Uterus (tissue), 4 donors: ENCODE results near the gene ZDHHC18. TPM values are rescaled to one million over a fixed set of nuclear protein-coding genes. Genes with fewer than 3 reads are reported as not detected.
A peak's percentile ranks its signal among the peaks of the same experiment; 100 is the strongest.
"Not testable (repeated sequence)": the region's sequence is repeated elsewhere in the genome, so short reads cannot be mapped to it uniquely, and the experiment has no call there.

ENCODE experiments used
- DNase-seq, 2 donors: peaks; one replicate each; pipeline ENCODE4 v3.0.0-alpha.2; 2019 to 2020
- H3K27ac ChIP-seq, 2 donors: fragments of 200-600 bp; sonication (generic); 1 replicate in 1 of 2; 2 replicates in 1 of 2; pipeline ENCODE4 v1.5.1; 2016 to 2018
- H3K27me3 ChIP-seq, 2 donors: fragments of 200-600 bp; sonication (generic); one replicate each; pipeline ENCODE4 v1.5.1; 2018 to 2019; ENCODE audit warnings: control low read depth in 1 of 2
- H3K36me3 ChIP-seq, 2 donors: fragments of 200-600 bp; sonication (generic); one replicate each; pipeline ENCODE4 v1.5.1; 2019; ENCODE audit warnings: control low read depth in 1 of 2
- H3K4me1 ChIP-seq, 2 donors: fragments of 200-600 bp; sonication (generic); one replicate each; pipeline ENCODE4 v1.5.1; 2018 to 2019; ENCODE audit warnings: control low read depth in 1 of 2
- H3K4me3 ChIP-seq, 2 donors: fragments of 200-600 bp; sonication (generic); 1 replicate in 1 of 2; 2 replicates in 1 of 2; pipeline ENCODE4 v1.5.1; 2018 to 2019; ENCODE audit warnings: mild to moderate bottlenecking in 1 of 2
- H3K9me3 ChIP-seq, 2 donors: fragments of 200-600 bp; sonication (generic); one replicate each; pipeline ENCODE4 v1.5.1; 2019; ENCODE audit warnings: control low read depth in 1 of 2
- CTCF ChIP-seq, 4 experiments: fragments of 200-600 bp in 2 of 4; fragments of 450-650 bp in 2 of 4; sonication (generic) in 2 of 4; IDR thresholded peaks; one replicate each; pipeline ENCODE4 v1.5.1; 2016 to 2019; ENCODE audit warnings: antibody characterized with exemption in 4 of 4, mild to moderate bottlenecking in 2 of 4, moderate library complexity in 1 of 4
- POLR2A ChIP-seq, 2 donors: fragments of 450-650 bp; IDR thresholded peaks; one replicate each; pipeline ENCODE4 v1.6.1; 2016; ENCODE audit warnings: antibody characterized with exemption in 2 of 2, mild to moderate bottlenecking in 1 of 2, moderate library complexity in 1 of 2
- intact Hi-C: fragments of 100-400 bp; cut with DNase I; formaldehyde crosslinking; loops from one replicate; pipeline ENCODE4 v1.15.1; 2023; ENCODE audit warnings: low total_unique reads
- total RNA-seq, 4 donors: library from RNA; depleted of rRNA in 3 of 4; stranded (reverse); fragments of >200 nt in 3 of 4; gene quantifications; one replicate each; pipeline versions ENCODE4 v1.1.0 to v1.2.4, GENCODE V29; 2014 to 2023
- donor health status: DM: yes; HTN: yes; CAD: no.

The ZDHHC18 gene
- total RNA-seq, 4 donors from 2014 or later: 1.2 to 19.8 (median 8.0) TPM

- no peak for TF ChIP-seq POLR2A (IDR thresholded peaks at IDR 0.05)
- no peak for TF ChIP-seq CTCF (IDR thresholded peaks at IDR 0.05)
- intact Hi-C loops: no loop called here
- DNase-seq: peak; percentile 58 to 71
- Histone ChIP-seq H3K27me3 (no peaks in the 10 kb centered on the region), H3K4me1 (peaks cover 0 to 4% of the 10 kb centered on the region in 2 donors), H3K27ac (peak overlapping the region; percentile 63 to 84), H3K4me3 (no peak overlapping the region), H3K36me3 (no peaks in the 10 kb centered on the region), H3K9me3 (no peaks in the 10 kb centered on the region)
Observed at GRCh38 chr1:26799479-26800142, 26.9 kb upstream of the ZDHHC18 start.

GRCh38 chr1:26803932-26804331 lies 22.6 kb upstream of the ZDHHC18 start:
- intact Hi-C loops, DNase-seq, H3K27me3 ChIP-seq, H3K4me3 ChIP-seq, H3K36me3 ChIP-seq, H3K27ac ChIP-seq, H3K9me3 ChIP-seq, H3K4me1 ChIP-seq: not testable (repeated sequence)

- intact Hi-C loops: loop anchor here (10.0 kb wide), 1 partner anchor 65 kb away; no protein-coding TSS in a partner anchor
- not testable (repeated sequence) for H3K36me3 ChIP-seq, H3K4me3 ChIP-seq, H3K27ac ChIP-seq, H3K27me3 ChIP-seq, H3K4me1 ChIP-seq, H3K9me3 ChIP-seq
- peak; percentile 48 to 75 (median 68) for TF ChIP-seq CTCF (IDR thresholded peaks at IDR 0.05)
- peak; percentile 57 to 70 for DNase-seq
Observed at GRCh38 chr1:26810105-26810504, 16.4 kb upstream of the ZDHHC18 start.

- Histone ChIP-seq H3K4me3 (no peak overlapping the region), H3K27ac (no peak overlapping the region), H3K9me3 (no peaks in the 10 kb centered on the region), H3K4me1 (no peaks in the 10 kb centered on the region), H3K36me3 (no peaks in the 10 kb centered on the region), H3K27me3 (no peaks in the 10 kb centered on the region)
- intact Hi-C loops: loop anchor here (10.0 kb wide), 1 partner anchor 64 kb away; no protein-coding TSS in a partner anchor
- TF ChIP-seq POLR2A (IDR thresholded peaks at IDR 0.05) (no peak), CTCF (IDR thresholded peaks at IDR 0.05) (no peak)
- DNase-seq: no peak
Observed at GRCh38 chr1:26811057-26811456, 15.4 kb upstream of the ZDHHC18 start.

GRCh38 chr1:26811708-26812107 lies 14.8 kb upstream of the ZDHHC18 start:
- Histone ChIP-seq H3K36me3 (no peaks in the 10 kb centered on the region), H3K27me3 (no peaks in the 10 kb centered on the region), H3K4me3 (no peak overlapping the region), H3K9me3 (no peaks in the 10 kb centered on the region), H3K27ac (no peak overlapping the region), H3K4me1 (no peaks in the 10 kb centered on the region)
- intact Hi-C loops: loop anchor here (10.0 kb wide), 1 partner anchor 63 kb away; no protein-coding TSS in a partner anchor
- TF ChIP-seq POLR2A (IDR thresholded peaks at IDR 0.05) (no peak), CTCF (IDR thresholded peaks at IDR 0.05) (no peak)
- DNase-seq: no peak
